T-cell (primary cell): ENCODE results near the gene LRP5. TPM values are rescaled to one million over a fixed set of nuclear protein-coding genes. Genes with fewer than 3 reads are reported as not detected.

Experiments used
- ATAC-seq, 4 experiments: fragments of 200-7000 bp in 3 of 4; fragments of 150-1000 bp in 1 of 4; cut with Tn5 transposase; replicated peaks in 1 of 4; 1 replicate in 3 of 4; 2 replicates in 1 of 4; pipeline ENCODE4 v1.10.0; 2021; ENCODE audit warnings: moderate library complexity in 3 of 4, mild to moderate bottlenecking in 2 of 4, moderate number of reproducible peaks in 1 of 4
- CTCF ChIA-PET, 2 donors: fragments of 300-600 bp; sonication (Branson Sonifier 250); formaldehyde crosslinking; loops; one replicate each; lab custom pipeline; 2022; ENCODE audit warnings: antibody characterized with exemption in 2 of 2; lab: Charles Lee
- POLR2A ChIA-PET, 2 donors: fragments of 300-600 bp; sonication (Branson Sonifier 250); formaldehyde crosslinking; loops; one replicate each; lab custom pipeline; 2022; ENCODE audit warnings: antibody characterized with exemption in 2 of 2; lab: Charles Lee
- DNase-seq, 35 experiments: peaks; one replicate each; pipeline versions ENCODE4 v3.0.0 to v3.0.0-alpha.2; 2013 to 2023
- H3K27ac ChIP-seq: one replicate; pipeline ENCODE4 v1.5.1; 2013; ENCODE audit warnings: low read length
- H3K27me3 ChIP-seq, 2 experiments: replicated peaks in 1 of 2; 1 replicate in 1 of 2; 2 replicates in 1 of 2; pipeline versions ENCODE4 v1.6.1 to v1.7.0; 2013; ENCODE audit warnings: low read length in 1 of 2, mixed read lengths in 1 of 2; ENCODE audit not compliant: control insufficient read depth in 2 of 2, insufficient read depth in 2 of 2; ENCODE audit errors: extremely low read depth in 1 of 2
- H3K36me3 ChIP-seq, 2 donors: 1 replicate in 1 of 2; 2 replicates in 1 of 2; pipeline versions ENCODE4 v1.6.1 to v1.7.0; 2013; ENCODE audit warnings: low read length in 1 of 2; ENCODE audit not compliant: control insufficient read depth in 2 of 2, insufficient read depth in 1 of 2; ENCODE audit errors: extremely low read depth in 1 of 2
- H3K4me1 ChIP-seq, 2 experiments: 1 replicate in 1 of 2; 2 replicates in 1 of 2; pipeline versions ENCODE4 v1.6.1 to v1.7.0; 2013; ENCODE audit warnings: low read length in 2 of 2, mixed read lengths in 1 of 2; ENCODE audit not compliant: insufficient read depth in 2 of 2, control insufficient read depth in 1 of 2; ENCODE audit errors: extremely low read depth in 1 of 2
- H3K4me3 ChIP-seq, 2 donors: 1 replicate in 1 of 2; 2 replicates in 1 of 2; pipeline versions ENCODE4 v1.5.1 to v1.7.0; 2013; ENCODE audit warnings: mild to moderate bottlenecking in 2 of 2, low read length in 1 of 2, moderate library complexity in 1 of 2; ENCODE audit not compliant: control insufficient read depth in 1 of 2; ENCODE audit errors: extremely low read depth in 1 of 2
- H3K9me3 ChIP-seq: 2 replicates; pipeline ENCODE4 v1.7.0; 2013
- H3K27ac Mint-ChIP-seq, 2 donors: one replicate each; pipeline ENCODE4 v1.8.0; 2020 to 2021; ENCODE audit warnings: mild to moderate bottlenecking in 2 of 2, mixed read lengths in 2 of 2
- H3K27me3 Mint-ChIP-seq, 2 donors: one replicate each; pipeline ENCODE4 v1.8.0; 2021 to 2022; ENCODE audit warnings: mixed read lengths in 2 of 2
- H3K36me3 Mint-ChIP-seq: one replicate; pipeline ENCODE4 v1.8.0; 2021; ENCODE audit warnings: mixed read lengths
- H3K4me1 Mint-ChIP-seq, 3 donors: one replicate each; pipeline ENCODE4 v1.8.0; 2020 to 2022; ENCODE audit warnings: mixed read lengths in 3 of 3, mild to moderate bottlenecking in 1 of 3
- H3K4me3 Mint-ChIP-seq, 3 donors: one replicate each; pipeline ENCODE4 v1.8.0; 2020 to 2022; ENCODE audit warnings: mild to moderate bottlenecking in 3 of 3, mixed read lengths in 3 of 3, moderate library complexity in 3 of 3
- H3K9me3 Mint-ChIP-seq, 3 donors: one replicate each; pipeline ENCODE4 v1.8.0; 2020 to 2022; ENCODE audit warnings: mixed read lengths in 3 of 3
- WGBS: methylation state at CpG from one replicate; pipeline ENCODE4 v1.1.5; 2013; ENCODE audit warnings: missing lambda C conversion rate; ENCODE audit not compliant: insufficient coverage; 5-methylcytosine and 5-hydroxymethylcytosine counted together
- total RNA-seq, 35 experiments: library from RNA in 6 of 35; stranded (reverse) in 6 of 35; fragments of 120-200 nt in 1 of 35; gene quantifications; one replicate each; pipeline versions ENCODE4 v1.2.1 to v1.2.4 and lab custom pipeline; 2013 to 2026

Gene LRP5
- total RNA-seq, 5 donors from 2014 or later (not counting 1 experiment from before 2014, with no cell fraction given): 1.8 to 11.3 (median 7.0) TPM

- Mint-ChIP-seq H3K9me3 (no peaks in the 10 kb centered on the region), H3K27ac (no peak overlapping the region), H3K36me3 (no peaks in the 10 kb centered on the region), H3K4me1 (peaks cover 12 to 19% (median 15%) of the 10 kb centered on the region in 3 donors), H3K4me3 (no peak overlapping the region), H3K27me3 (peaks cover 3 to 26% of the 10 kb centered on the region in 2 donors)
- no peaks in the 10 kb centered on the region for H3K9me3 ChIP-seq
- DNase-seq (no peak), ATAC-seq (no peak)
- no peaks in the 10 kb centered on the region for H3K36me3 ChIP-seq
- WGBS: 87% methylated on average over 15 of the region's 15 CpGs
- no peak overlapping the region for H3K27ac ChIP-seq
- CTCF ChIA-PET: no interaction called here
- POLR2A ChIA-PET: no interaction called here
- H3K4me3 ChIP-seq: no peak overlapping the region
- H3K4me1 ChIP-seq: peaks cover 21 to 22% of the 10 kb centered on the region in 2 experiments
- peaks cover 0 to 62% of the 10 kb centered on the region in 2 experiments for H3K27me3 ChIP-seq
Observed at GRCh38 chr11:68317147-68317785, 4.9 kb downstream of the LRP5 start.

GRCh38 chr11:68321293-68322051 is 9.1 kb downstream of the LRP5 start:
- no peaks in the 10 kb centered on the region for H3K36me3 Mint-ChIP-seq
- Histone ChIP-seq H3K9me3 (no peaks in the 10 kb centered on the region), H3K4me3 (no peak overlapping the region), H3K27ac (no peak overlapping the region), H3K36me3 (no peaks in the 10 kb centered on the region), H3K27me3 (peaks cover 0 to 66% of the 10 kb centered on the region in 2 experiments), H3K4me1 (peaks cover 0 to 1% of the 10 kb centered on the region in 2 experiments)
- ChIA-PET POLR2A (no interaction called here), CTCF (no interaction called here)
- H3K4me3 Mint-ChIP-seq: no peak overlapping the region
- peaks cover 4 to 13% of the 10 kb centered on the region in 2 donors for H3K27me3 Mint-ChIP-seq
- 73% methylated on average over 12 of the region's 16 CpGs for WGBS
- peaks cover 0 to 6% (median 0%) of the 10 kb centered on the region in 3 donors for H3K4me1 Mint-ChIP-seq
- H3K27ac Mint-ChIP-seq: no peak overlapping the region
- DNase-seq (no peak), ATAC-seq (no peak)
- no peaks in the 10 kb centered on the region for H3K9me3 Mint-ChIP-seq

GRCh38 chr11:68322052-68322430 is 9.7 kb downstream of the LRP5 start:
- no peak for DNase-seq
- 98% methylated on average over 8 of the region's 9 CpGs for WGBS
- Mint-ChIP-seq H3K4me3 (no peak overlapping the region), H3K9me3 (no peaks in the 10 kb centered on the region), H3K36me3 (no peaks in the 10 kb centered on the region), H3K4me1 (peaks cover 0 to 6% (median 0%) of the 10 kb centered on the region in 3 donors), H3K27me3 (peaks cover 4 to 11% of the 10 kb centered on the region in 2 donors), H3K27ac (no peak overlapping the region)
- no peak overlapping the region for H3K4me3 ChIP-seq
- ChIA-PET POLR2A (no interaction called here), CTCF (no interaction called here)
- no peaks in the 10 kb centered on the region for H3K36me3 ChIP-seq
- H3K4me1 ChIP-seq: peaks cover 1 to 7% of the 10 kb centered on the region in 2 experiments
- no peak overlapping the region for H3K27ac ChIP-seq
- H3K9me3 ChIP-seq: no peaks in the 10 kb centered on the region
- ATAC-seq: no peak
- H3K27me3 ChIP-seq: peaks cover 0 to 66% of the 10 kb centered on the region in 2 experiments

GRCh38 chr11:68324241-68324640 is 11.8 kb downstream of the LRP5 start:
- CTCF ChIA-PET: no interaction called here
- no peak overlapping the region for H3K4me3 Mint-ChIP-seq
- H3K9me3 Mint-ChIP-seq: no peaks in the 10 kb centered on the region
- POLR2A ChIA-PET: no interaction called here
- peaks cover 0 to 68% of the 10 kb centered on the region in 2 experiments for H3K27me3 ChIP-seq
- H3K4me1 ChIP-seq: peaks cover 18 to 27% of the 10 kb centered on the region in 2 experiments
- no peak overlapping the region for H3K4me3 ChIP-seq
- peaks cover 21 to 23% (median 21%) of the 10 kb centered on the region in 3 donors for H3K4me1 Mint-ChIP-seq
- no peaks in the 10 kb centered on the region for H3K36me3 Mint-ChIP-seq
- no peaks in the 10 kb centered on the region for H3K9me3 ChIP-seq
- H3K27ac ChIP-seq: no peak overlapping the region
- no peak overlapping the region for H3K27ac Mint-ChIP-seq
- ATAC-seq (no peak), DNase-seq (no peak)
- no peaks in the 10 kb centered on the region for H3K36me3 ChIP-seq
- peaks cover 4 to 15% of the 10 kb centered on the region in 2 donors for H3K27me3 Mint-ChIP-seq
- WGBS: 91% methylated on average over 6 of the region's 9 CpGs

GRCh38 chr11:68324695-68325094 is 12.3 kb downstream of the LRP5 start:
- peaks cover 0 to 67% of the 10 kb centered on the region in 2 experiments for H3K27me3 ChIP-seq
- H3K4me3 ChIP-seq: no peak overlapping the region
- POLR2A ChIA-PET: no interaction called here
- no peak for DNase-seq
- ATAC-seq: no peak
- WGBS: 90% methylated on average over 5 of the region's 10 CpGs
- H3K4me1 ChIP-seq: peaks cover 20 to 31% of the 10 kb centered on the region in 2 experiments
- peaks cover 24 to 28% (median 25%) of the 10 kb centered on the region in 3 donors for H3K4me1 Mint-ChIP-seq
- H3K9me3 Mint-ChIP-seq: no peaks in the 10 kb centered on the region
- H3K36me3 Mint-ChIP-seq: no peaks in the 10 kb centered on the region
- H3K36me3 ChIP-seq: no peaks in the 10 kb centered on the region
- H3K4me3 Mint-ChIP-seq: no peak overlapping the region
- H3K27me3 Mint-ChIP-seq: peaks cover 4 to 12% of the 10 kb centered on the region in 2 donors
- H3K9me3 ChIP-seq: no peaks in the 10 kb centered on the region
- CTCF ChIA-PET: no interaction called here
- no peak overlapping the region for H3K27ac ChIP-seq
- H3K27ac Mint-ChIP-seq: no peak overlapping the region

- CTCF ChIA-PET: no interaction called here
- H3K4me3 ChIP-seq: no peak overlapping the region
- POLR2A ChIA-PET: no interaction called here
- no peak overlapping the region for H3K4me3 Mint-ChIP-seq
- no peaks in the 10 kb centered on the region for H3K36me3 ChIP-seq
- no peaks in the 10 kb centered on the region for H3K36me3 Mint-ChIP-seq
- H3K4me1 Mint-ChIP-seq: peaks cover 31 to 34% (median 31%) of the 10 kb centered on the region in 3 donors
- ATAC-seq (no peak), DNase-seq (no peak)
- peaks cover 0 to 64% of the 10 kb centered on the region in 2 experiments for H3K27me3 ChIP-seq
- H3K27ac ChIP-seq: no peak overlapping the region
- H3K27ac Mint-ChIP-seq: no peak overlapping the region
- peaks cover 27 to 36% of the 10 kb centered on the region in 2 experiments for H3K4me1 ChIP-seq
- H3K27me3 Mint-ChIP-seq: peaks cover 4 to 12% of the 10 kb centered on the region in 2 donors
- 85% methylated on average over 17 of the region's 18 CpGs for WGBS
- no peaks in the 10 kb centered on the region for H3K9me3 Mint-ChIP-seq
- no peaks in the 10 kb centered on the region for H3K9me3 ChIP-seq
Observed at GRCh38 chr11:68325183-68325906, 13.0 kb downstream of the LRP5 start.
